K562 (cell line): ENCODE results near the gene NEUROD2. TPM values are rescaled to one million over a fixed set of nuclear protein-coding genes. Genes with fewer than 3 reads are reported as not detected.

Experiments used
- CCNT2 ChIP-seq: IDR thresholded peaks from 2 replicates; pipeline ENCODE4 v1.6.1; 2011; ENCODE audit warnings: borderline replicate concordance, low read depth, mild to moderate bottlenecking, moderate library complexity, mixed read lengths, low read length; ENCODE audit not compliant: insufficient read length; ENCODE audit errors: extremely low read depth
- ELF1 ChIP-seq: fragments of 200-800 bp; sonication (Bioruptor generic); IDR thresholded peaks from 2 replicates; pipeline ENCODE4 v1.6.1; 2016; ENCODE audit warnings: missing genetic modification characterization, missing compliant biosample characterization
- EZH2 ChIP-seq: IDR thresholded peaks from 2 replicates; pipeline ENCODE4 v1.6.1; 2012; ENCODE audit warnings: low read depth, mild to moderate bottlenecking, inconsistent platforms, low read length, borderline replicate concordance
- HDAC8 ChIP-seq: fragments of 450-650 bp; IDR thresholded peaks from 2 replicates; pipeline ENCODE4 v1.6.1; 2016; ENCODE audit warnings: mild to moderate bottlenecking, missing genetic modification characterization, moderate library complexity, missing compliant biosample characterization
- HNRNPUL1 ChIP-seq: fragments of 200-400 bp; formaldehyde crosslinking; IDR thresholded peaks from 2 replicates; pipeline ENCODE4 v1.6.1; 2017; ENCODE audit warnings: low read length
- MBD1 ChIP-seq: fragments of 250-450 bp; sonication (Bioruptor Pico); IDR thresholded peaks from 2 replicates; pipeline ENCODE4 v1.8.0; 2022; ENCODE audit warnings: inconsistent platforms
- MEIS2 ChIP-seq: fragments of 450-650 bp; IDR thresholded peaks from 2 replicates; pipeline ENCODE4 v1.6.1; 2014; ENCODE audit warnings: mild to moderate bottlenecking; ENCODE audit not compliant: partially characterized antibody
- MIER1 ChIP-seq: fragments of 450-650 bp; IDR thresholded peaks from 2 replicates; pipeline ENCODE4 v1.6.1; 2016; ENCODE audit warnings: antibody characterized with exemption, mild to moderate bottlenecking, low read depth
- NEUROD1 ChIP-seq: fragments of 150-350 bp; IDR thresholded peaks from 2 replicates; pipeline ENCODE4 v1.6.1; 2014; ENCODE audit warnings: borderline replicate concordance, low read length, low read depth; ENCODE audit not compliant: partially characterized antibody
- POU5F1 ChIP-seq: fragments of 150-350 bp; IDR thresholded peaks from 2 replicates; pipeline ENCODE4 v1.6.1; 2014; ENCODE audit warnings: borderline replicate concordance, low read length, low read depth, mild to moderate bottlenecking; ENCODE audit not compliant: partially characterized antibody
- RFX5 ChIP-seq: IDR thresholded peaks from 2 replicates; pipeline ENCODE4 v1.6.1; 2011; ENCODE audit warnings: low read depth, mild to moderate bottlenecking, improper control_type of control experiment, low read length
- SMAD2 ChIP-seq: fragments of 150-350 bp; IDR thresholded peaks from 2 replicates; pipeline ENCODE4 v1.6.1; 2014; ENCODE audit warnings: low read depth, mild to moderate bottlenecking, low read length
- SRSF3 ChIP-seq: fragments of 200-400 bp; formaldehyde crosslinking; IDR thresholded peaks from 2 replicates; pipeline ENCODE4 v1.6.1; 2016; ENCODE audit warnings: mild to moderate bottlenecking, low read length, moderate library complexity; ENCODE audit not compliant: insufficient read depth
- ZC3H4 ChIP-seq: sonication (generic); formaldehyde crosslinking; IDR thresholded peaks from 2 replicates; pipeline ENCODE4 v1.9.0; 2021; ENCODE audit warnings: missing genetic modification reagents, borderline replicate concordance
- ZKSCAN3 ChIP-seq: fragments of 250-450 bp; sonication (Bioruptor Pico); IDR thresholded peaks from 2 replicates; pipeline ENCODE4 v1.4.0; 2020
- ZNF282 ChIP-seq: sonication (generic); formaldehyde crosslinking; IDR thresholded peaks from 2 replicates; pipeline ENCODE4 v1.8.1; 2023; ENCODE audit warnings: missing genetic modification reagents
- ZNF347 ChIP-seq: fragments of 450-650 bp; formaldehyde crosslinking; IDR thresholded peaks from 2 replicates; pipeline ENCODE4 v1.4.0; 2020; ENCODE audit warnings: low read depth, mild to moderate bottlenecking, moderate library complexity
- polyA plus RNA-seq, 8 experiments: library from polyadenylated mRNA; depleted of rRNA in 4 of 8; stranded (reverse) in 5 of 8; unstranded in 3 of 8; fragments of >200 nt; fragmentation: Nextera tagmentation in 2 of 8; fragmentation: Illumina TruSeq in 1 of 8; extraction: Ambion mirVana in 2 of 8; extraction: Trizol in 1 of 8; gene quantifications; 2 replicates each; pipeline versions ENCODE4 v1.2.1 to v1.2.3, GENCODE V29; 2011 to 2014; ENCODE audit warnings: inconsistent platforms in 1 of 8, missing spikeins in 1 of 8
- total RNA-seq, 7 experiments: library from RNA; depleted of rRNA in 6 of 7; stranded (reverse); fragments of >200 nt in 6 of 7; fragmentation: Illumina TruSeq in 2 of 7; extraction: Trizol in 2 of 7; gene quantifications; 2 replicates each; pipeline versions ENCODE4 v1.2.1 to v1.2.3, GENCODE V29; 2011 to 2021; ENCODE audit warnings: low replicate concordance in 1 of 7
- TF ChIP-seq, protein P1 (sequence below): IDR thresholded peaks from 3 replicates; pipeline ENCODE4 v1.6.1; 2011; ENCODE audit warnings: borderline replicate concordance, mild to moderate bottlenecking; ENCODE audit not compliant: insufficient read length, insufficient read depth
- TF ChIP-seq, protein P2 (sequence below): IDR thresholded peaks from 3 replicates; pipeline ENCODE4 v1.6.1; 2011; ENCODE audit warnings: borderline replicate concordance, mild to moderate bottlenecking, moderate library complexity; ENCODE audit not compliant: insufficient read length; ENCODE audit errors: extremely low read depth
- TF ChIP-seq, protein P3 (sequence below): fragments of 450-650 bp; formaldehyde crosslinking; IDR thresholded peaks from 2 replicates; pipeline ENCODE4 v1.4.0; 2022; ENCODE audit warnings: missing genetic modification characterization

NEUROD2 gene
- total and polyA plus RNA-seq, 9 of the 15 experiments (the other 6 are each of a cell fraction or from before 2014, with no cell fraction given), result not detected

GRCh38 chr17:39650121-39650579 is 42.4 kb upstream of the NEUROD2 start (continued):
- no peak for TF ChIP-seq ZNF282
- no peak for TF ChIP-seq HNRNPUL1
- TF ChIP-seq, protein P1, sequence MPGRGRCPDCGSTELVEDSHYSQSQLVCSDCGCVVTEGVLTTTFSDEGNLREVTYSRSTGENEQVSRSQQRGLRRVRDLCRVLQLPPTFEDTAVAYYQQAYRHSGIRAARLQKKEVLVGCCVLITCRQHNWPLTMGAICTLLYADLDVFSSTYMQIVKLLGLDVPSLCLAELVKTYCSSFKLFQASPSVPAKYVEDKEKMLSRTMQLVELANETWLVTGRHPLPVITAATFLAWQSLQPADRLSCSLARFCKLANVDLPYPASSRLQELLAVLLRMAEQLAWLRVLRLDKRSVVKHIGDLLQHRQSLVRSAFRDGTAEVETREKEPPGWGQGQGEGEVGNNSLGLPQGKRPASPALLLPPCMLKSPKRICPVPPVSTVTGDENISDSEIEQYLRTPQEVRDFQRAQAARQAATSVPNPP, result no peak
- TF ChIP-seq MIER1, result no peak
- peak; percentile 83 for TF ChIP-seq MEIS2
- TF ChIP-seq HDAC8 (tag), result peak; percentile 86; the same call in 1 of the 2 replicates
- TF ChIP-seq POU5F1, result no peak
- TF ChIP-seq MBD1, result no peak
- TF ChIP-seq RFX5, result no peak
- TF ChIP-seq CCNT2, result no peak
- TF ChIP-seq ZKSCAN3, result no peak
- no peak for TF ChIP-seq SMAD2
- no peak for TF ChIP-seq EZH2
- TF ChIP-seq, protein P2, sequence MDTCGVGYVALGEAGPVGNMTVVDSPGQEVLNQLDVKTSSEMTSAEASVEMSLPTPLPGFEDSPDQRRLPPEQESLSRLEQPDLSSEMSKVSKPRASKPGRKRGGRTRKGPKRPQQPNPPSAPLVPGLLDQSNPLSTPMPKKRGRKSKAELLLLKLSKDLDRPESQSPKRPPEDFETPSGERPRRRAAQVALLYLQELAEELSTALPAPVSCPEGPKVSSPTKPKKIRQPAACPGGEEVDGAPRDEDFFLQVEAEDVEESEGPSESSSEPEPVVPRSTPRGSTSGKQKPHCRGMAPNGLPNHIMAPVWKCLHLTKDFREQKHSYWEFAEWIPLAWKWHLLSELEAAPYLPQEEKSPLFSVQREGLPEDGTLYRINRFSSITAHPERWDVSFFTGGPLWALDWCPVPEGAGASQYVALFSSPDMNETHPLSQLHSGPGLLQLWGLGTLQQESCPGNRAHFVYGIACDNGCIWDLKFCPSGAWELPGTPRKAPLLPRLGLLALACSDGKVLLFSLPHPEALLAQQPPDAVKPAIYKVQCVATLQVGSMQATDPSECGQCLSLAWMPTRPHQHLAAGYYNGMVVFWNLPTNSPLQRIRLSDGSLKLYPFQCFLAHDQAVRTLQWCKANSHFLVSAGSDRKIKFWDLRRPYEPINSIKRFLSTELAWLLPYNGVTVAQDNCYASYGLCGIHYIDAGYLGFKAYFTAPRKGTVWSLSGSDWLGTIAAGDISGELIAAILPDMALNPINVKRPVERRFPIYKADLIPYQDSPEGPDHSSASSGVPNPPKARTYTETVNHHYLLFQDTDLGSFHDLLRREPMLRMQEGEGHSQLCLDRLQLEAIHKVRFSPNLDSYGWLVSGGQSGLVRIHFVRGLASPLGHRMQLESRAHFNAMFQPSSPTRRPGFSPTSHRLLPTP, result no peak
- TF ChIP-seq, protein P3, sequence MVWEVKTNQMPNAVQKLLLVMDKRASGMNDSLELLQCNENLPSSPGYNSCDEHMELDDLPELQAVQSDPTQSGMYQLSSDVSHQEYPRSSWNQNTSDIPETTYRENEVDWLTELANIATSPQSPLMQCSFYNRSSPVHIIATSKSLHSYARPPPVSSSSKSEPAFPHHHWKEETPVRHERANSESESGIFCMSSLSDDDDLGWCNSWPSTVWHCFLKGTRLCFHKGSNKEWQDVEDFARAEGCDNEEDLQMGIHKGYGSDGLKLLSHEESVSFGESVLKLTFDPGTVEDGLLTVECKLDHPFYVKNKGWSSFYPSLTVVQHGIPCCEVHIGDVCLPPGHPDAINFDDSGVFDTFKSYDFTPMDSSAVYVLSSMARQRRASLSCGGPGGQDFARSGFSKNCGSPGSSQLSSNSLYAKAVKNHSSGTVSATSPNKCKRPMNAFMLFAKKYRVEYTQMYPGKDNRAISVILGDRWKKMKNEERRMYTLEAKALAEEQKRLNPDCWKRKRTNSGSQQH, result no peak
- TF ChIP-seq ZNF347 (CRISPR knock-in tag), result no peak
- TF ChIP-seq ZC3H4 (CRISPR knock-in tag), result no peak
- peak; percentile 67 for TF ChIP-seq ELF1 (tag)
- TF ChIP-seq SRSF3, result no peak
- peak; percentile 47 for TF ChIP-seq NEUROD1
